Dermis microvascular lymphatic vessel endothelial cell (primary cell): ENCODE results near the gene OSBPL10. TPM values are rescaled to one million over a fixed set of nuclear protein-coding genes. Genes with fewer than 3 reads are reported as not detected.

Experiments
- DNase-seq, 2 donors: peaks; one replicate each; pipeline versions ENCODE4 v3.0.0 to v3.0.0-alpha.2; 2010; ENCODE audit warnings: low read depth in 2 of 2
- total RNA-seq: library from RNA; depleted of rRNA; stranded (reverse); fragments of >200 nt; gene quantifications from 2 replicates; pipeline ENCODE4 v1.2.1, GENCODE V29; 2014

OSBPL10 gene
- total RNA-seq, 1 donor from 2014 or later: 8.0 TPM

DNA sequence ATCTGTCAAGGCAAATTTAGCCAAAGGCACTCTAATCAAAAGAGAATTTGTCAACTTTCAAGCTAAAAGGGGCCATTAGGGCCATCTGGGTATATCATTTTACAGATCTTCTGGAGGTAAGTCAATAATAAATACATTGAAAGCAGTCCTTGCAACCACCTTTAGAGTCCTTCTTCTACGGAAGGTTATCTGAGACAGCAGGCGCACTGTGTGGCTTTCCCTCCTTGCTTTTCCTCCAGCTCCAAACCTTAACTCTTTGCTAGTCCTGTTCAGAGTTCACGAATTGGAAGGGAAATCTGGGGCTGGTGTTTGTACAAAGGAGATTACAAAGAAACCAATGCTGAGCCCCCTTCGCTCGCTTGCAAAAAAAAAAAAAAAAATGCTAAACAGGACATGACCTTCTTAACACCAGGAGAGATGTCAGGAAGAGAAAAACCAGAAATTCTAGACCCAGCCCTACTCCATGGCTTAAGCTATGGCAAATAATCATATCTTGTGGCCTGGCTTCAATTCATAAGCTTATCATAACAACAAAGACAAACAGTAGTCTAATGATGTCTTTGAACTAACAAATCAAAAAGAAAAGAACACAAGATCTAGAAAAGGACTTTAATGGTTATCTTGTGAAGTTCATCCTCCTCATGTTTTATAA, 232.7 kb downstream of the OSBPL10 start:
- DNase-seq: no peak

DNA sequence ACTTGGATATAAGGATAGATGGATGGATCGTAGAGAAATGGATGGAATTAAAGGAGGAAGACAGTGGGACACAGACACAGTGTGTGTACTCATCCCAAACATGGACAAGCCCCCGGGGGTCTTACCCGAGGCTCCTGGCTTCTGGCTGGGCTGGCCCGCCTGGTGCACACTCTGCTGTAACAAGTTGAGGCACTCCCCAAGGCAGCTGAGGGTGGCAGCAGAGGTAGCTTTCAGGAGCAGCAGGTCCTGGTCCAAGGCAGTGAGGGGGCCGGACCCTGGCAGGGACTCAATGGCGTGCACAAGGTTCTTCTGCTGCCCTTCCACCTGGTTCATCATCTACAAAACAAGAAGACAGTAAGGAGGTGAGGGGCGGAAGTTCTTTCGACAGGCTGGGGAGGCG, 233.3 kb downstream of the OSBPL10 start:
- DNase-seq: no peak

DNA sequence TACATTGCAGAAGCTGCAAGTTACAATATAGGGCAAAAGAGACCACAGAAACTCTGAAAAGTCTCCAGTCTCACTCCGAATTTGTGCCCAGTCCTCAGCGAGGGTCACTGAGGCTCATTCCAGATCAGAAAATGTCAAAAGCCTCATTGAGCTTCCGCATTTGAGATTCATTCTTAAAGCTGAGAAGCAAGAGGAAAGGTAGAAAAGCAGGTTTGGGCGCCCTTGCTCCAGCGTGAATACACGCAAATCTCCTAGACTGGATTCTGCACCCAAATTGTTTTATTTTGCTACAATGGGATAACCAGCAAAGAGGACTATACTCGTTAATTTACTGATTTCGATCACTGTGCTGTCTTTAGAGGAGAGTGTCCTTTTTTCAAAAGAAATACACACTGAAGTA, 236.1 kb downstream of the OSBPL10 start:
- no peak for DNase-seq

DNA sequence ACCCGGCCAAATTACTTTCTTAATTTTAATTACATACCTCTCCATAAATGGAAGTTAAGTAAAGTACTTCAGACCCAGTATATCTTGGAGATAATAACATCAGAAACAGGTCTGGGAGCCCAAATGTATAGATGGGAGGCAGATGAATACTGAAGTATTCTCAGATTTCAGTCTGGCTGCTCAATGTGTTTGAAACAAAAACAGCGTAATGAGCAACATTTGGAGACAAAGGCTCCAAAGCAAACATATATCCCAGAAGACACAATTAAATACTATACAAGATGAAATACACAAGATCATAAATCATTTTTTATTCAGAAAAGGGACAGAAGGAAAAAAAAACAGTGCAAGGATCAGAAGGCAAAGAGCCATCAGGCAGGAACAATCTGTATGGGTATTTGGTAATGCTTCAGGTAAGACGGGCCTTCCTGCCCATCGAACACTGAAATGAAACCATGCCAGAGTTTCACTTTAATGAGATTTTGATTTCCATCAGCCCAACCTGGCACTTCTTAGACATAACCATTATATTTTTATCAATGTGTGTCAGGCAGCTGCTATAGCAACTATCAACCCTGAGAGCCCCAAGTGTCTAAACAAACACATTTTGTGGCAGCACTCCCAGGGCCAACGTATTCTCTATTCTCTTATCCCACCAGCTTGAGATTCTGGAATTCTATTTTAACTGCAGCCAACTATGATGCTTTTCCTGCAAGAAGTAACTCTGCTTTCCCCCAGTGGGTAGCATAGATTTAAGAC, 237.6 kb downstream of the OSBPL10 start:
- peak; percentile 12 to 54 for DNase-seq

DNA sequence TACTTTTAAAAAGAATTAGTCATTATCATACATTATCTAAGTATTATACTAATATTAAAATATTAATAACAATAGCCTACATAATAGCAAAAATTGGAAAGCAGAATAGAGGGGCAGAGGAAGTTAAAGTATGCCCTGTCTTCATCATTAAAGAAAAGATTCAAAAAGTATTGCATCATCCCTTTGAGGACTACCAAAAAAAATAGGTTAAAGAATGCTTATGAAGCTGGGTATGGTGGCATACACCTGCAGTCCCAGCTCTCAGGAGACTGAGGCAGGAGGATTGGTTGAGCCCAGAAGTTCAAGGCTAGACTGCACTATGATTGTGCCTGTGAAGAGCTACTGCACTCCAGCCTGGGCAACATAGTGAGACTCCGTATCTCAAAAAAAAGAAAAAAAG, 240.7 kb downstream of the OSBPL10 start:
- no peak for DNase-seq

DNA sequence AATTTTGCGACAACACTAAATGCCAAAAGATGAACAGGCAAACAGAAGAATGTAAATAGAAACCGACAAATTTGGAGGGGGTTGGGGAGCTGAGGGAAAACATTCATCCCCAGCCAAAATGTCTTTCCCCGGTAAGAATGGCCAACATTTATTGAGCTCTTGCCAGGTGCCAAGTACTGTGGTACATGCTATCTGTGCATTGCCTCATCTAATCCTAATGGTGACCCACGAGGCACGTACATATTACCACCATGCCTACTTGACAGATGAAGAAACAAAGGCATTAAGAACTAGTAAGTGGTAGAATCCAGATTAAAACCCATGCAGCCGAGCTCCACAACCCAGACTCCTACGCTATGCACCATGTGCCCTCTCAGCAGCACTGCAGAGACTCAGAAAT, 242.7 kb downstream of the OSBPL10 start:
- DNase-seq: no peak

DNA sequence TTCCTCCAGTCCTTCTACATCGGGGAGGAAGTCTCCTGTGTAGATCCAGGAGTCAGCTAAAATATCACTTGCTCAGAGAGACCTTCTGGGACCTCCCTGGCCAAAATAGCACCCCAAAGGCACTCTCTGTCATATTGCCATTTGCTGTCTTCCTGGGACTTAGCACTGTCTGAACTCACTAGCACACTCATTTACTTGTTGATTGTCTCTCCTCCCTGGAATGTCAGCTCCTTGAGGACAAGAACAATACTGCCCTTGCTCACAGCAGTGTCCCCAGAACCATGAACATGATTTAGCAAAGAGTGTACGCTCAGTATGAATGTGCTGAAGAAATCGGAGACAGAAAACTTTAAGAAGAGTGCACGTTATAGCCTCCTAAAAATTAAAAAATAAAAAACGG, 245.4 kb downstream of the OSBPL10 start:
- DNase-seq: no peak

DNA sequence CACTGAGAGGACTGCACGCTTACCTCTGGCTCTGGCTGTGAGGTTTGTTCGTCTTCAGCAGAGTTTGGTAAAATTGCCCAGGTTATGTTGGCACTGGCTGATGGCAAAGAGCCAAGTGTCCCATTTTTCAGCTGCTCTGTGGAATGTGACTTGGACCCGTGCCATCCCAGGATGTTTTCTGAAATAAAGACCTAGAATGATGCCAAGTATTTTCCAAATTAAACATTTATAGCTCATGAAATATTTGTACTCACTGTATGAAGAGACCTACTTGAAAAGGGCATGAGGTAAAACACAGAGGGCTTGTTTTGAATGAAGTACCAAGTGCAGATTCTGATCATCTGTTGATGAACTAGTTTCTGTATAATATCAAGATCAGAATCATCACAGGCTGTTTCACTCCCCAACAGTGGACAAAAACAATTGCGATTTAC, 247.8 kb downstream of the OSBPL10 start:
- DNase-seq: peak; percentile 67 to 74

DNA sequence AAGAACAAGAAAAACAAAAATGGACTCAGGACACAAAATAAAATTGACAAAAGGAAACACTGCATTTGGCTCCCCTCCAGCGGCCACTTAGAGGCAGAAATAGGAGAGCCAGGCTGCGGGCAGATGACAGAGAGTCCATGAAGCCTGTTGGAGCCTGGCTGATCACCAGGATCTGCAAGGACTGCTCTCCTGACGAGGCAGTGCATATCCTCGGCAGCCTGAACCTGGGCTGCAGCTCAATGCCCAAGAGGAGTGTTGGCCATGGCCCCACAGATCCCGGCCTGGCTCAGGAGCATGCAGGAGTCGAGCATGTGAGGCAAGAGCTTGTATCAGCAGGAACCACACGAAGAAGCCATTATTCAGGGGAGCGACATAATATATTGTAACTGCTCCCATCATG, 248.5 kb downstream of the OSBPL10 start:
- peak in 1 of 2 donors; percentile 38 for DNase-seq

DNA sequence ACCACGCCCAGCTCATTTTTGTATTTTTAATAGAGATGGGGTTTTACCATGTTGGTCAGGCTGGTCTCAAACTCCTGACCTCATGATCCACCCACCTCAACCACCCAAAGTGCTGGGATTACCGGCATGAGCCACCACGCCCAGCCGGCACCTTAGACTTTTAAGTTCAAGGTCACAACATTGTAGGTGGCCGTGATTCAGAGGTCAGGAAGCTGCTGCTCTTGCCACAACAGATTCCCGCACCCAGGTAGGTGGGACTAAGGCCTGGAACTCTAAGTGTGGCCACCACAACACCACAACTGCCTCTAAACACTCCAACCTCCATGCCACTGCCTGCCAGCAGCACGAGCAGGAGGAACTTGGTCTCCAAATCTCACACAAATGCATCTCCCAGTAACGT, 251.5 kb downstream of the OSBPL10 start:
- no peak for DNase-seq

DNA sequence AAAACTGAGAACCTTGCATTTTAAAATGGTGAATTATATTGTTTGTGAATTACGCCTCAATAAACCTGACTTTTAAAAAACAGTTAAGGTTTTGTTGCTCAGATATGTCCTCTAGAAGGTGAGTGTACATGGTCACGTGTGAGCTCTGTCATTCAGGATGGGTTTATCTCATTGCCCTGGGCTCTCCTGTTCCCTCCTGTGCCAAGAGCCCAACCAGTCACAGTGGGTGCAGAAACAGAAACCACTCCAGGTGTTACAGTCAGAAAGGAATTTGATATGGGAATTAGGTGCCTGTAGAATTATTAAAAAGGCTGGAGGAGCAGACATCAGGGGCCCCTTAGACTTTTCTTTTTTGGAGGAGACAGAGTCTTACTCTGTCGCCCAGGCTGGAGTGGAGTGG, 252.0 kb downstream of the OSBPL10 start:
- no peak for DNase-seq

DNA sequence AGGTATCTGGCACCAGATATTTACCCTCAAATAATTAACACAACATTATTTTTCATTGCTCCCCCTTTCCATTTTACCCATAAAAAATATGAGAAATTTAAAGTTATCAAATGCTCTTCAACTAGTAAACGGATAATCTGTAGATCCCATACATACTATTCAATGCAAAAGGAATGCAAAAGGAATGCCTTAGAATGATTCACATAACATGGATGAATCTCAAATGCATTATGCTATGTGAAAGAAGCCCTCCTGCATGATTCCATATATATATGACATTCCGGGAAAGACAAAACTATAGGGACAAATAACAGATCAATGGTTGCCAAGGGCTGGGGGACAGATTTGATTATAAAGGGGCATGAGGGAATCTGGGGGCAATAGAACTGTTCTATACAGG, 252.7 kb downstream of the OSBPL10 start:
- DNase-seq: no peak

DNA sequence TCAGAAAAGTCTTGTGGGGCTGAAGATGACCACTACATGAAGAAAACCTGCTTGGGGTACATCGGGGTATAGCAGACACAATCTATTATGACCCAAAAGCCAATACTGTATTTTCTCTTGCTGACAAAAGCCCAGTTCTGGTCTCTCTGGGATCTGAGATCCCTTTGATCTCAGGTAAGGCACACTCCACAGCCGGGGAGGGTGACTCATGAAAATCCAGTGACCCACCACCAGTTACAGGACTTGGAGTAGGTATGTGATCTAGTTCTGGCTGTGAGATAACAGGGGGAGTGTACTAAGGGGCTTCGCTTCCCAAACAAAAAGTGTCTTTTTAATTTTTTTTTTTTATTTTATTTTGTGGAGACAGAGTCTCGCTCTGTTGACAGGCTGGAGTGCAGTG, 255.1 kb downstream of the OSBPL10 start:
- DNase-seq: no peak

DNA sequence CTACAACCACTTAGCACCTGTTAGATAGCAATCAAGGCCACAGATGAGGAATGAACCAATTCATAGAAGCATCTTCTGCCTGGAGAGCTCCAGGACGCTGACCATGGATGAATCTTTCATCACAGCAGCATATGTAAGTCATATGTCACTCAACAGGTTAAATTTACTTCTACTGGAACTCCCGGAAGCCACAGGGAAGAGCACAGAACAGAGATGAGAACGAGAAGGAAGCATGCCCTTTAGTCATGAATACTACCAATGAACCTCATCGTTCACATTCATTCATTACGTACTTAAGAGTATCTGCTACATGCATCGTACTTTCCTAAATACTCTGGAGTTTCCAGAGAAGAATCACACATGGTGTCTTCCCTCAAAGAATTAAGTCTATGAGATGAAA, 255.5 kb downstream of the OSBPL10 start:
- no peak for DNase-seq

DNA sequence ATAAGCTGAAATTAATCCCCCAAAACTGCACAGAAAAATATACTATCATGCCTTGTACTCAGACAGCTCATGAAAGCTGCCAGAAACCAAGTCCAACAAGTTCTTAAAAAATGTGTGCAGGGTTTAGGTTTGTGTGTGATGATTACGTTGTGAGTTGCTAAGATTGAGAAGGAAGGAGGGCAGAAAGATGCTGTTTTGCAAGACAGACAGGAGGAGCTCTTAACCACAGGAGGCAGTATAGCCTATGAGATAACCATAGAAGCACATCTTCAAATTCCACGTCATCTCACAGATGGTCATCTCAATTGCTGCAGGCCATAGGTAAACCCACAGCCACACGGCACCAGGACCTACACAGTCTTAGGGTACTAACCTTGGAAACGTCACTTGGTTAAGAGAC, 256.4 kb downstream of the OSBPL10 start:
- no peak for DNase-seq

DNA sequence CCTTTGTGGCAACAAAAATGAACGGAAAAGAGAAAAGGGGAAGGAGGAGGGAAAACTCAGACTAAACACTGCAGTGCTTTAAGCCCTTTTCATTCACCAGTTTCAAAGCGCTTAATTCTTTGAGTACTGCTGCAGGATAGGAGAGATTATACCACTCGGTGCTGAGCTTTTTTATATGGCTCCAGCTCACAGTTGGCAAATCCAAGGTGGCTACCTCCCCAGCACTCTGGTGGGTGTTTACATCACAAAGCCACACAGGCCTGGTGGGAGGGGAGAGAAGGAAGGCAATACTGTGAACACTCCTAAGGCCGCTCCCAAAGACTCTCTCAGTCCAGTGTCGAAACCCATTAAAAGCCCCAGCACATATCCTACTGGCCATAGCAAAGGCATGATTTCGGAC, 256.9 kb downstream of the OSBPL10 start:
- DNase-seq: no peak

DNA sequence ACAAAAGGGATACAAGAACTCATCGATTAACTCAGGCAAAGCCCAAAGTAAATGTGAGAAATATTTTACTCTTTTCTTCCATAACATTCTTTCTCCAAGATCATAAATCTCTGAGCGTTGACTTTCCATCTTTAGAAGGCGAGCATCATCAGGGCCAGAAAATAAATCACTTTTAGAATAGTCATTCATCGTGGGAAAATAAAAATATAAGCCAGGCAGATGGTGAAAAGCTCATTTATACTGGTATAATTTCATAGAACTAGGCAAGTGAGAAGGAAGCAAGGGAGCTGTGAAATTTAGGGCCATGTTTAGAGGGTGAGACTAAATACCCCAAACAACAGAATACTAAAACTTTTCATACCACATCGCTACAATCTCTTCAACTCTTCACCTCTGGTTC, 257.4 kb downstream of the OSBPL10 start:
- DNase-seq: no peak

DNA sequence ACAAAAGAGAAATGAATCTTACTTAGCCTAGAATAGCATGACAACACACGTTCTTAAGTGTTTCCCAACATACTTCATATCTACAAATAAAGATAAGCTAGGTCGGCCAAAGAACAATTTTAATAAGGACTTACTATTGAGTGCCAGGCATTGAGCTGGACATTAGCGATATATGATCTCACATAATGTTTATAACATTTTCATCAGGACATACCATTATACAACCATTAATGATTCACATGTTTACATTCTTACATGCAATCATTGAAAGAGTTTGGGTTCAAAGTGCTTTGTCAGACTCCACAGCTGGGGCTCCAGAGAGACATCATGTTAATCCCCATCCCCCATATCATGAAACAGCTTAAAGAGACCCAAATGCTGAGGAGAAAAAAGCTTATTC, 259.4 kb downstream of the OSBPL10 start:
- DNase-seq: no peak

DNA sequence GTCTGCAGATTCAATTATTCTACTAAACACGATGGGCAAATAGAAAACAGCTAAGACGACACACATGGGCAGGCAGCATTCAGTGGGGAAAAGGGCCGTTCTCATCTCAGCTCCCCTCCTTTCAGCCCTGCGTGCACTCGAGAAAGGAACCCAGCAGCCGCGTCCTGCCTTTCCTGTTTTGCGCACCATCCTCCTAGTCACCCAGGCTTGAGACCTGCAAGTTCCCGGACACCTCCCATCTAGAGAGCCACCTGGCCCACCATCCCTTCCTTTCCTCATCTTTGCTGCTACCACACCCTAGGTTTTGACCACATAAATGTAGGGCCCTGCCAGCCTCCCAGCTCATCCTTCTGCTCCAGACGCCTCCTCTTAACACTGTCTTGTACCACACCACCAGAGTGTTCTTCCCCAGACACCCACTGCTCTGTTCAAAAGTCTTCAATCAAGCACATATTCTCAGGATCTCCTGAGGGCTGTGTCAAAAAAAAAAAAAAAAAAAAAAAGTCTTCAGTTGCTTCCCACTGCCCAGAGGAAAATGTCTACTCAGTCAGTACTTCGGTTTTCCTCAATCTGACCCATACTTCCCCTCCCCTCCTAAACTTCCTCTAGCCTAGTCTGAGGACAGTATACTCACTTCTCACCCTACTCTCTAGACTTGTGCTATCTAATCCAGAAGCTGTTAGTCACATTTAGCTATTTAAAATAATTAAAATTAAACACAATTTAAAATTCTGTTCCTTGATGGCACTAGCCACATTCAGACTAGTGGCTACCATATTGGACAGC, 266.4 kb downstream of the OSBPL10 start:
- no peak for DNase-seq

DNA sequence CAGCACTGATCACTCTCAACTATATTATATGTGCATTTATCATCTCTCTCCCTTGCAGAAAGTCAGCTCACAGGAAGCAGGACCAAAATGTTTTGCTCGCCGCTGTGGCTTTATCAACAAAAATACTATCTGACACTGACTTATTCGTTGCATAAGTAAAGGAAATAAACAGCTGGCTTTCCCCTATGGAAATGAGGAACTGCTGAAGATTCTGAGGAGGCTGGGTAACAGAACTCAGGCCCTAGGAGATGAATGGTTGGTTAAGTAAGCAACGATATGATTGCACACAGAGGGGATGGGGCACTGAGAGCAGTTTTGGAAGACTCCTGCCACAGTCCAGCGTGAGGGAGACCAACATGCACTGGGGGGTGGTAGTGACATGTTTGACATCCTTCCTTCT, 267.2 kb downstream of the OSBPL10 start:
- DNase-seq: no peak

DNA sequence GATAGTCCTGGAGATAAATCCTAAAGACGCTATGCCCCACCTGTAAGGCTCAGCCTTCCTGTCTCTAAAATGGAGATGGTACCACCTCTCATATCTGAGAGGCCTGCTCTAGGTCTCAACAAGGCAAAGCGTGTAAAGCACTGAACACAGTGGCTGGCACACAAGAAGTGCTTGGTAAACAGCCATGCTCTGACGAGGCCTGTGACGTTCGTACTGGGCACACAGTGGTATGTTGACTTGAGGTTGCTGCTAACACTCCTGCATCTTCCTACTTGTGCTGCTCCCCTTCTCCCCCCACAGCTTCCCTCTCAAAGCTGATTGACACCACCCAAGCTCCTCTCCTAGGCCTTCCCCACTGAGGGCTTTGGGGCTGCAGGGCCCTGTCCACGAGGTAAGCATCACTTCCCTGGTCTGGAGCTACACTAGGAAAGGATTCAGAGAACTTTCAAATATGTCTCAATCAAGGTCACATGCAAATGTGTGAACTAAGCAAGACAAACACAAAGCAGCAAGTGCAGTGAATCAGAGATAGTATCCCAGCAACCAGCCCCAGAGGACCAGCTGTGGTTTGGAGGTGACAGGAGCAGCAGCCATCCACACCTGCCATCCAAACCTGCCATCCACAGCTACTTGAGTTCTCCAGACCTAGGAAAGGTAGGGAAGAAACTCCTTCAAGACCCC, 270.8 kb downstream of the OSBPL10 start:
- DNase-seq: no peak

DNA sequence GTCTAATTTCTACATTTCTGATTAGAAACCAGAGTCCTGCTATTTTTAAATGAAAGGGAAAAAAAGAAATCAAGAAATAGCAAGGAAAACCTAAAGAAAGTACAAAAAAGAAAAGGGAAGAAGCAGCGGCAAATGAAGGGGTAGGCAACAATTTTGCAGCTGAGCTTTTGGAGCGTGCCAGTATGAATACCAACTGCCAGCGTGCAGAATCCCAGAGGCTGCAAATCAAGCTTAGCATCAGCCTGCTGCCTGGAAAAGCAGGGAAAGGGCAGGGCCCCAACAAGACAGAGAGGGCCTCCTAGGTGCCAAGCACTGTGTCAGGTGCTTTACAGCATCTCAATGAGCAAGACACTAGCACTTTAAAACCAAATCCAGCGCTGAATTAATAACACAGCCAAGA, 271.5 kb downstream of the OSBPL10 start:
- DNase-seq: no peak
